Activated CD8-positive, alpha-beta memory T cell treated with anti-CD3 and anti-CD28 coated beads, Interleukin-2, amount 50 U/mL, for 1 hour (primary cell): ENCODE data around the gene RSAD1.
A peak's percentile ranks its signal among the peaks of the same experiment; 100 is the strongest.

ENCODE experiments used
- DNase-seq: peaks from one replicate; pipeline ENCODE4 v3.0.0-alpha.2; 2020; ENCODE audit errors: extremely low read depth

RSAD1 gene

GRCh38 chr17:50493744-50494143 lies 15.1 kb downstream of the RSAD1 start:
- DNase-seq, result no peak

GRCh38 chr17:50495217-50495823 lies 16.7 kb downstream of the RSAD1 start:
- no peak for DNase-seq

GRCh38 chr17:50495918-50496317 lies 17.3 kb downstream of the RSAD1 start:
- no peak for DNase-seq

GRCh38 chr17:50498021-50498874 lies 19.6 kb downstream of the RSAD1 start:
- no peak for DNase-seq

GRCh38 chr17:50499270-50499669 lies 20.6 kb downstream of the RSAD1 start:
- DNase-seq, result no peak

GRCh38 chr17:50499721-50500120 lies 21.1 kb downstream of the RSAD1 start:
- no peak for DNase-seq

- DNase-seq, result no peak
These were observed 22.4 kb downstream of the RSAD1 start for GRCh38 chr17:50501054-50501453.

- no peak for DNase-seq
These were observed 23.8 kb downstream of the RSAD1 start for GRCh38 chr17:50502301-50502990.

GRCh38 chr17:50505591-50506130 lies 27.0 kb downstream of the RSAD1 start:
- DNase-seq, result no peak

- no peak for DNase-seq
These were observed 27.6 kb downstream of the RSAD1 start for GRCh38 chr17:50506298-50506697.

GRCh38 chr17:50507871-50508572 lies 29.4 kb downstream of the RSAD1 start, which contains the start of gene MYCBPAP:
MYCBPAP (plus strand) TSS chr17:50508439; CDS start chr17:50508675, 236 bp downstream.
- DNase-seq, result peak; percentile 14

- DNase-seq, result no peak
These were observed 30.2 kb downstream of the RSAD1 start for GRCh38 chr17:50508573-50509460.

GRCh38 chr17:50511058-50511457 lies 32.4 kb downstream of the RSAD1 start:
- DNase-seq, result no peak

GRCh38 chr17:50513495-50513894 lies 34.8 kb downstream of the RSAD1 start:
- no peak for DNase-seq

- no peak for DNase-seq
These were observed 35.7 kb downstream of the RSAD1 start for GRCh38 chr17:50514388-50514787.

- no peak for DNase-seq
These were observed 36.5 kb downstream of the RSAD1 start for GRCh38 chr17:50514936-50515702.

GRCh38 chr17:50517011-50517410 lies 38.4 kb downstream of the RSAD1 start:
- DNase-seq, result no peak

GRCh38 chr17:50517504-50518383 lies 39.1 kb downstream of the RSAD1 start:
- DNase-seq, result no peak
